DMS 273 treated with DMSO at 0.1 percent for 48 hours (cell line): ENCODE measurements around the gene URAD.

Experiments used
- DNase-seq: peaks from one replicate; lab custom pipeline; 2025; lab: John Stamatoyannopoulos, UW

URAD gene

DNA sequence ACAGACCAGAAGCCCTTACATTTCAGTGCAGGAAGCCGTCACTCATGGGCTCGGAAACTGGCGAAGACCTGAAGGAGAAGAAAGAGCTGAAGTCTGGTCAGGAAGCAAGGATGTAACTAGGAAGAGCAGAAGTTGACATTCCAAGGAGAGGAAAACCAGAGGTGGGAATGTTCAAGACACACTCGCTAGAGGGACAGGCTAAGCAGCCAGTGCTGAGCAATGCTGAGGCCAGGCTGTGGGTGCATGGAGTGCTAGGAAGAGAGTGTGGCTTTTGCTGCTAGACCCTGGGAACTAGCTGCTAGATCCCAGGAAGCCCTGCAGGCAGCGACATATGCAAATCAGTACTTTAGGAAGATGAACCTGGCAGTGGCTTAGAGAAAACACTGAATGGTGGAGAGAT lies 12.1 kb upstream of the URAD start:
- no peak for DNase-seq

DNA sequence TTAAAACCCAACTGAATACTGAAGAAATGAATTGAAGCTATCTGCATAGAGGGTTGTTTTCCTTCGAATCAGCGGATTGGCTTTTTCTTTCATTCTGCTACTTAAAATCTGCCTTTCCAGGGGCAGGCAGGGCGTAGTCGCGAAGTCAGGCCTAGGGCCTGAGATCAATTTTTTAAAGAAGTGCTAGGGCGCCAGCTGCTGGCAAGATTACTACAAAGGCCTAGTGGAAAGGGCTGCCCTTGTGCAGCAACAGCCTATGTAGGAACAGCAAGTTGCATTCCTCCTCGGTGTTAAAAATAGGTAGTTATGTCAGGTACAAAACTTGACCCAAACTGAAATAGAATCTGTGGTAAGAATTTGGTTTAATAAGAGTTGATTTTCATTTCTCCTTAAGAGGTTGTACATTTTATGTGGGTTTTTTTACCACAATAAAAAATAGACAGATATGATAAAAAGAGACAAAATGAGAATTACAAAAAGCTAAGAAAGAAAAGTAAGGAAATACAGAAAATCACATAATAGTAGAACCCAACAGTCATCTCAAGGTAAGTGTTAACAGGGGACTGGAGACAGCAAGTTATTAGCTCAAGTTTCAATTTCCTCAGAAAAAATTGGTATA lies 9.5 kb upstream of the URAD start:
- DNase-seq: no peak

GRCh38 chr13:27991881-27992280 lies 3.4 kb upstream of the URAD start:
- no peak for DNase-seq

DNA sequence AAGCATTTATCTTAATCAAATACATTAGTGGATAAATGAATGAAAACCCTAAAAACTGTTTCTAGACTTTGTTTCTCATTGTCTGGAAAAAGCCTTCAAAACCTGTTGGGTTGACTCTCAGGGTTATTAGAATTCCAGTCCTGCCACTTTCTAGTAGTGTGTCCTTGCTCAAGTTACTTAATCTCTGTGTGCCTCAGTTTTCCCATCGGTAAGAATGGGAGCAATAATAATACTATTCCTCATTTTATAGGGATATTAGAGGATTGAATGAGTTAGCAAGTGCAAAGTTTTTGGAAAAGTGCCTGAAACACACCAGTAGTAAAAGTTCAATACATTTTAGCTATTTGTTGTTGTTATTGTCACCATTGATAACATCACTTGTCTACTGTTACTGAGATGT lies 2.9 kb downstream of the URAD start:
- DNase-seq: no peak

GRCh38 chr13:27982361-27982760 lies 6.1 kb downstream of the URAD start:
- DNase-seq: no peak

GRCh38 chr13:27981006-27981708 lies 7.3 kb downstream of the URAD start:
- no peak for DNase-seq

GRCh38 chr13:27980280-27980998 lies 8.1 kb downstream of the URAD start:
- no peak for DNase-seq

DNA sequence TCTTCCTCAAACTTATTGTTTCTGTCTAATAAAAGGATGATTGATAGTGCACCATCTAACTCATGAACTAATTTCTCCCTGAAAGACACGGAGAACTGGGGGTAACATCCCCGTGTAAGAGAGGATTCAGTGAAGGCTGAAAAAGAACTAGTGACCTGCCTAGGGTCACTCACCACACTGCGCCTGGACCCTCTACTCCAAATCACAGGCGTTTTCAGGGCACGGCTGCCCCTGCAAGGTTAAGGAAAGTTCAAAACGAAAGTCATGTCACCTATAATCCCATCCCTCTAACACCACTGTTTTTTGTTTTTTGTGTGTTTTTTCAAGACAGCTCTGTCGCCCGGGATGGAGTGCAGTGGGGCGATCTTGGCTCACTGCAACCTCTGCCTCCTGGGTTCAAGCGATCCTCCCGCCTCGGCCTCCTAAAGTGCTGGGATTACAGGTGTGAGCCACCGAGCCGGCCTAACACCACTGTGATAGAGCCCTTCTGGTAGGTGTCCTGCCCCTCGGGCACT lies 8.7 kb downstream of the URAD start:
- no peak for DNase-seq

DNA sequence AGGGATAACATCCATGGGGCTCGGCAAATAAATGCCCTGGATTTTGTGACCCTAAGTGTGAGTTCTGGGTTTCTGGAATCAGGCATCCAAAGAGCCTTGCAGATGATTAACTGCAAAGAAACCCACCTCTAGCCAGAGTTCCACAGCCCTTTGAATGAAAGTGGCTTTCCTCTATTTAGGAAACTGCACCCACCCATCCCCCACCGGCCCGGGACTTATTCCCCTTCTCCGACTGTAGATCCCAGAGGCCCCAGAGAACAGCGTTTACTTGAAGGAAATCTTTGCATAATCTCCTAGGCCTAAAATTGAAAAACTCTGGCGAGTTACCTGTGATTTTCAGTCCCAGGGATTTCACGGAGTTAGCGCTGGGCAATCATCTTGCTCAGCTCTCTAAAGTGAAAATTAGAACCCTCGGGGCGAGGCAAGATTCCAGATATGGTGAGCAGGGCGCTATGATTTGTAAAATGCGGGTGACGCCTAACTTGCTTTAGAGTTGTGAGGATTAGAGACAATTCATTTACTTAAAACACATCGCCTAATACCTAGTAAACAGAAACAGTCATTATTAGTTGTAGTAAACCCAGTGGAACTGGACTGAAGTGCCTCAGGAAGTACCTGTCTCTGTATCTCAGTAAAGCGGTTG lies 9.4 kb downstream of the URAD start:
- no peak for DNase-seq

- no peak for DNase-seq
Observed at GRCh38 chr13:27978301-27978968, 10.1 kb downstream of the URAD start.

DNA sequence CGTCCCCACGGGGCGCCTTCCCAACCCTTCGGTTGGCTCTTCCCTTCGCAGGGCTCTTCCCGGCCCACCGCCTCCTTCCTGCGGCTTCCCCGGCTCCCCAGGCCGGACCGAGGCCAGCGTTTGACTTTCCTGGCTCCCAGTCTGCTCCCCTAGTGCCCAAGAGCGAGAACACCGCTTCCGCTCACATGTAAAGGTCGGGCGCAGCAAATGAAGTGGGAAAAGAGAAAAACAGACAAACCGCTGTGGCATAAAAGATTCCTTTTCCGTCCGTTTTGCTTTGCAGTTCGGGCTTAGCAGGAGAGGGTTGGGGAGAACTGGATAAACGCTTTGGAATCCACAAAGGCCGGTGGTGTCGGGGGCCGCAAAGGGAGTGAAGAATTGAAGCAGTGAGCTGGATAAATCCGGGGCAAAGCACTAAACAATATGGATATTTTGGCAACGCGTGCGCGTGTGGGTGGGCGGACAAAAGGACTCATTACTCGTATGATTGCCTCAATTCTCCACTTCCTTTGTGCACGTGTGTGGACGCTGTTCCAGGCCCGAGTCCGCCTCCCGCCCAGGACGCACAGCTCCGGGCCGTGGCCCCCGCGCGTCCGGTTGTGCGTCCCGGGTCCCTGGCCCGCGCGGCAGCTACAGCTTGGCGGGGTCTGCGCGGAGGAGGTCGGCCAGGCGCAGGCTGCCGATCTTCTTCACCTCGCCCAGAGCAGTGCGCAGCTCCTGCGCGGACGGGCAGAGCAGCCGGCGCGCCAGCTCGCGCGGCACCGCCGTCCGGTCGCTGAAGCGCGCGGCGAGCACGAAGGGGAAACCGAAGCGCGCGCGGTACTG lies 10.8 kb downstream of the URAD start:
- no peak for DNase-seq

DNA sequence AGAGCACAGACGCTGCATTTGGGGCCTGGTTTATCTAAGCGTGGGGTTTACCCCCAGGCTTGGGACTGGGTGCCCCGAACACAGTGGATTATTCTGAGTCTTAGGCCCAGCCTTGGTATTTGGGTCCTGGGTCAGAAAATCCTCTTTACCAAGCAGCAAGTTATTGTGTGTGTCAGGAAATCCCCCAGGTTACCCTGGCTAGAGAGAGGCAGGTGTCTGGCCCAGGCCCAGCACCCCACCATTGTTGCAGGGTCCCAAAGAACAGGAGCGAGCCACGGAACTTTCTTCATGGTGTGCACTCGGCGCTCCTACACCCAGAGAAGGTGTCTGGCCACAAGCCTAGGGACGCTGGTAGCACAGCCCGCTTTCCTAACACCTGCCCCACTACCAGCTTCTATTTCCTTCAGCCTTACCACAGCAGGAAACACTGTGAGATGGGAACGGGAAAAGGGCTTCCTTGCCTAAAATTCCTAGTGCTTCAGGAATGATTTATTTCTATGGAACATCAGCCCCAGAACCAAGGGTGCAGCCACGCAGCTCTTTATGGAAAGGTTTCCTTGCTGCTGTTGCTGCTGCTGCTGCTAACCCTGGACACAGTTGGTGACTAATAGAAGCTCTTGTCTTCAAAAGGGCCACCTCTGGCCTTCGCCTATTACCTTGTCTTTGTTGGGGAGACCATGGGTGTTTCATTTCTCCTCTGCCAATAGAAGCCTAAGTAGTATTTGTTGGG lies 12.0 kb downstream of the URAD start:
- no peak for DNase-seq

- DNase-seq: no peak
Observed at GRCh38 chr13:27975564-27976361, 12.7 kb downstream of the URAD start.

DNA sequence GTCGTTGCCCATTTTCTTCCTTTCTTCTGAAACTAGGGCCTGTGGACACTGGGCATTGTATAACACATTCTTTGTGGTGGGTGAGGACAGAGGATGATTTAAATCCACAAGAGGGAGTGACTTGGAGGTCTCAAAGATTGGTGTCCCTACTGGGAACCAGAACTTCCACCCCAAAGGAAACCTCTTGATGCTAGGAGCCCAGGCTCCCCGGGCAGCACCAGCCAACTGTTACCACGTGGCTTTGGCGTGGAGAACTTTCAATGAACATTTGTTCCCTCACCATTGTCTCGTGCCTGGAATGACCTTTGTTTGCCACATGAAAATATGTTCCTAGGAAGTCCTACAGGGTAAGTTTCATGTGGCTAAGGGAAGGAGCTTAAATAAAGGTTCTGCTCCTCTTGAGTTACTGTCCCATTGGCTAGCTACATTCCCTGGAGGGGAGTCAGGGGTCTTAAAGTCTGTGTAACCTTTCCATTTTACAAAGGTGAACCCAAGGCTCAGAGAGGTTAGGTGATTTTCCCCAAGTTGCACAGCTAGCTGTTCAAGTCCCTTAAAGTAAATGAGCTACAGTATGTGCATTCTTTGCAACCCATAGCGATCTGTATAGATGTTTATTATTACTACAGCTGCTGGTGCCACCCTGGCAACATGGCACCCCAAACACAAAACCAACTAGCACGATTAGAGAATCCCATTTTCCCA lies 14.4 kb downstream of the URAD start:
- no peak for DNase-seq

DNA sequence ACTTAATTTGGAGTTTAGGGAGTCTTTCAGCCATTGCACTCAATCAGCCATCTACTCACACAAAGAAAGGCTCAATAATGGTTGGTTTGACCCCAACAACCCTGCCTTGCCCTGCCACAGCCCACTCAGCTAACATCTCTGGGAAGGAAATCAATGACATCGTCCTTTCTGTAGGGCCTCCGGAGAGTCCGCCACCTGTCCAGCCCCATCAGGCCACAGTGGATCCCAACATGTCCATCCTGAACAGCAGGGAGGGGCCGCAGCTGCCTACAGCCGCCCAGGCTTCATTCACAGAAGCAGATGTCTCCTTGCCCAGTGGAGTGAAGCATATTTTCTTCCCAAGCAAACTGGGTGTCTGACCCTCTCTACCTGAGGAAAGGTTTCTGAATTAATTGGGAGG lies 15.2 kb downstream of the URAD start:
- DNase-seq: no peak

GRCh38 chr13:27972478-27972820 lies 16.0 kb downstream of the URAD start:
- DNase-seq: no peak

DNA sequence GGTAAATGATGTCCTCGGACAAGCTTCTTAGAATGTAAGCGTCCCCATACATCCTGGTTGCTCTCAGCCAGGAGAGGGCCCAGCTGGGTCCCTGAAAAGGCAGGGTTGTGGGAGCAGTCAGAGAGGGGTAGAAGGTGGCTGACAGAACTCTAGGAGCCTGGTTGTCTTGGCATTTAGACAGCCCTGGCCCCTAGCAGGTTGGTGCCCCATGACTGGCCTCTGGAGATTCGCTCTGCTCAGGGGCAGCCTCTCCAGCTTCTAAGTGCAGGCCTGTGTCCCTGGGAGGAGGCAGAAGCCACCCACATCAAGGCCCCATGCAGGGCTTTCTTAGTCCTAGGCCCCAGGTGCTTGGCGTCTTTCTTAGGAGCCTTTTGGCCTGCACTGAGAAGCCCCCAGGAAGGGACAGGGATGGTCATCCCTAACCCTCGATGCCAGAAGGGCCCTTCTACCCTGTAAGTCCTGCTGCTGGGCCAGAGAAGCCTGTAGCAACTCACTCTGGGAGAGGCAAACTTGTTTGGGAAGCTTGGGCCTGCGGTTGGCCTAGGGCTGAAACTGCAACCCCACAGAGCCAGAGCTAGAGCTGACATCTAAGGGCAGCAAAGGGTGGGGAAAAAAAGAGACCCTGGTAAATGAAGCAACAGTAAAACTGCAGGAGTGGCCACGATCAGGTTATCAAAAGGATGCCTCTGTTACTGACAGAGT lies 16.6 kb downstream of the URAD start:
- DNase-seq: no peak

DNA sequence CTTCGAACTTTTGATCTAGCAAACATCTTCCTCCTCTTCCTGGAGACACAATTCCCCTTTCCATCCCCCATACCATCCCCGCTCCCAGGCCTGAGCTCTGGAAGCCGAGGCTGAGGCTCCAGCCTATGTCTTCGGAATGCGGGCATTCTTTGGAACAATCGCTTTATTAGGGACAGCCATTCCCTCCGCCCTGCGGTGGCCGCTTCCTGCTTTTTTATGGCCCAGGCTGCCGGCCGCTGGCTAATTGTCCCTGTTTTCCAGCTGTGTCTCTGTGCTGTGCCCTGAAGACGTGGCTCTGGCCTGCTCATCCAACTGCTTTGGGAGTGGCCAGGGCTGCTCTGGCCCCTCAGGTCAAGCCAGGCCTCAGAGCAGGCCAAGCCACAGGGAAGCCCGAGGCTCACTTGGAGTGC lies 17.3 kb downstream of the URAD start:
- DNase-seq: no peak
